MM.1S (cell line): ENCODE measurements around the gene DLEC1.

Experiments
- DNase-seq: peaks from one replicate; pipeline ENCODE4 v3.0.0-alpha.2; 2015
- H2AFZ ChIP-seq: fragments of 300-600 bp; sonication (generic); 2 replicates; pipeline ENCODE4 v1.6.0; 2016; ENCODE audit warnings: antibody characterized with exemption, low read length
- H3F3A ChIP-seq: fragments of 300-600 bp; sonication (generic); 2 replicates; pipeline ENCODE4 v1.6.1; 2016; ENCODE audit warnings: mild to moderate bottlenecking, antibody characterized with exemption, low read length, moderate library complexity, mixed read lengths; ENCODE audit not compliant: insufficient read depth
- H3K27ac ChIP-seq: fragments of 300-600 bp; sonication (generic); 2 replicates; pipeline ENCODE4 v1.5.1; 2016; ENCODE audit warnings: mild to moderate bottlenecking, low read length
- H3K27me3 ChIP-seq: fragments of 300-600 bp; sonication (generic); replicated peaks from 2 replicates; pipeline ENCODE4 v1.6.0; 2016; ENCODE audit warnings: low read length; ENCODE audit not compliant: insufficient read depth
- H3K36me3 ChIP-seq: fragments of 300-600 bp; sonication (generic); replicated peaks from 2 replicates; pipeline ENCODE4 v1.6.1; 2016; ENCODE audit warnings: mild to moderate bottlenecking, low read length, mixed read lengths; ENCODE audit not compliant: insufficient read depth
- H3K4me1 ChIP-seq: fragments of 300-600 bp; sonication (generic); 2 replicates; pipeline ENCODE4 v1.6.1; 2016; ENCODE audit warnings: low read length, mixed read lengths
- H3K4me2 ChIP-seq: fragments of 300-600 bp; sonication (generic); 2 replicates; pipeline ENCODE4 v1.6.0; 2016; ENCODE audit warnings: low read depth, low read length
- H3K4me3 ChIP-seq: fragments of 300-600 bp; sonication (generic); 2 replicates; pipeline ENCODE4 v1.5.1; 2016; ENCODE audit warnings: low read length, mixed read lengths
- H3K79me2 ChIP-seq: fragments of 300-600 bp; sonication (generic); 2 replicates; pipeline ENCODE4 v1.6.1; 2016; ENCODE audit warnings: mixed run types, low read length, mixed read lengths
- H3K9ac ChIP-seq: fragments of 300-600 bp; sonication (generic); 2 replicates; pipeline ENCODE4 v1.6.1; 2016; ENCODE audit warnings: low read length, mixed read lengths
- H3K9me2 ChIP-seq: fragments of 300-600 bp; sonication (generic); replicated peaks from 2 replicates; pipeline ENCODE4 v1.6.1; 2016; ENCODE audit warnings: mild to moderate bottlenecking, low read length, mixed read lengths; ENCODE audit not compliant: insufficient read depth
- H3K9me3 ChIP-seq: fragments of 300-600 bp; sonication (generic); replicated peaks from 2 replicates; pipeline ENCODE4 v1.6.1; 2016; ENCODE audit warnings: mild to moderate bottlenecking, low read length, mixed read lengths; ENCODE audit not compliant: insufficient read depth
- H4K20me1 ChIP-seq: fragments of 300-600 bp; sonication (generic); 2 replicates; pipeline ENCODE4 v1.6.1; 2016; ENCODE audit warnings: mild to moderate bottlenecking, low read length, moderate library complexity, mixed read lengths; ENCODE audit not compliant: insufficient read depth
- CTCF ChIP-seq: fragments of 300-600 bp; sonication (generic); IDR thresholded peaks from 2 replicates; pipeline ENCODE4 v1.5.1; 2016; ENCODE audit warnings: antibody characterized with exemption, low read length, mixed read lengths
- EZH2 ChIP-seq: fragments of 300-600 bp; sonication (generic); optimal IDR thresholded peaks from 2 replicates; pipeline ENCODE3; 2017; ENCODE audit warnings: low read depth, mild to moderate bottlenecking, antibody characterized with exemption, low read length, mixed read lengths
- EZH2phosphoT487 ChIP-seq: fragments of 300-600 bp; sonication (generic); IDR thresholded peaks from 2 replicates; pipeline ENCODE4 v1.6.1; 2018; ENCODE audit warnings: antibody characterized with exemption, low read length

Gene DLEC1

DNA sequence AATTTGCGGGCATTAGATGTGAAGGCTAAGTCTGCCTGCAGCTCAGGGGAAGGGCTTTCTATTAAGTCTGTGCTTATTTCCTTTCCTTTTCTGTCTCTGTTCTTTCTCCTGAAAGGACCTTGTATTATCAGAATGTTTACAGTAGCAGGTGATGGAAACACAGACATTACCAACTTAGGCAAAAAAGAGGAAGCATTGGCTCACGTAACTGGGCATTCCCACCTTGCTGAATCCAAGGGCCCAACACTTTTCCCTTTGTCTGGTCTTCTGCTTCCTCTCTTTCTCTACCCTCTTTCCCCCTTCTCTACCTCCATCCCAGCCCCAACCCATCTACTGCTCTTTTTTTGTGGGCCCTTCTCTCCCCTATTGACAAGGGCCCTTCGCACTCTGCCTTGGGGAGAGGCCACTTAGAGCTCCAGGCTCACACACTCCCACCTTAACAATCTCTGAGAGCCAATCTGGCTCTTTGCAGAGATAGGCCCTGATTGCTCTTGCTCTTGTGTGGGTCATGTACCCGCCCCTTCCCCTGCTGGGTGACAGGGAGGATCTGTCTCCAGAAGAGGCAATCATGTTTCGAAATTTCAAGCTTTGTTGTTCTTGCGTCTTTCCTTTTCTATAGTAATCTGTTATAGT is 62.9 kb downstream of the DLEC1 start:
- H3K9ac ChIP-seq = no peak overlapping the region
- no peaks in the 10 kb centered on the region for H3K36me3 ChIP-seq
- no peak overlapping the region for H3K4me3 ChIP-seq
- no peaks in the 10 kb centered on the region for H3K9me3 ChIP-seq
- H2AFZ ChIP-seq = no peak overlapping the region
- H3K9me2 ChIP-seq = no peaks in the 10 kb centered on the region
- H4K20me1 ChIP-seq = no peaks in the 10 kb centered on the region
- TF ChIP-seq EZH2phosphoT487 = no peak
- no peak for TF ChIP-seq EZH2
- TF ChIP-seq CTCF = no peak
- no peaks in the 10 kb centered on the region for H3K79me2 ChIP-seq
- H3K4me2 ChIP-seq = no peak overlapping the region
- no peaks in the 10 kb centered on the region for H3F3A ChIP-seq
- DNase-seq = no peak
- H3K27ac ChIP-seq = no peak overlapping the region
- H3K27me3 ChIP-seq = no peaks in the 10 kb centered on the region
- H3K4me1 ChIP-seq = no peaks in the 10 kb centered on the region

DNA sequence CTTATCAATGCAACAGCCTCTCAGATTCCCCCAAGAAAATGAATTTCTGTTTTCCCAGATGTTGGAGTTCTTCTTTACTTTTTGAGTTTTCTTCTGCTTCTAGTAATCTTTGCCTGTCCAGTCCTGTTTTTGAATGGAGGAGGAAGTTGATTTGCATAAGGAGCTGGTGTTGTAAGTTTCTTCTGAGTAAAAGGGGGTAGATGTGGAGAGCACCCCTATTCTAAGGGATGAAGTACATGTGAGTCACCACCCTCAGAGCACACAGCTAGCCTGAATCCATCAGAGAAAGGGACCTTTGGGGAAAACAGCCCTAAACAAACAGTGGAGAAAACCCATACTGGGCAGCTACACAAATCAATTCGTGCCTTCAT is 63.4 kb downstream of the DLEC1 start:
- Histone ChIP-seq H3K4me1 (no peaks in the 10 kb centered on the region), H4K20me1 (no peaks in the 10 kb centered on the region), H3K4me2 (no peak overlapping the region), H3K27me3 (no peaks in the 10 kb centered on the region), H3K9me2 (no peaks in the 10 kb centered on the region), H3K4me3 (no peak overlapping the region), H3K9me3 (no peaks in the 10 kb centered on the region), H3F3A (no peaks in the 10 kb centered on the region), H2AFZ (no peak overlapping the region), H3K79me2 (no peaks in the 10 kb centered on the region), H3K36me3 (no peaks in the 10 kb centered on the region), H3K9ac (no peak overlapping the region), H3K27ac (no peak overlapping the region)
- DNase-seq = no peak
- TF ChIP-seq EZH2phosphoT487 = no peak
- TF ChIP-seq EZH2 = no peak
- no peak for TF ChIP-seq CTCF

DNA sequence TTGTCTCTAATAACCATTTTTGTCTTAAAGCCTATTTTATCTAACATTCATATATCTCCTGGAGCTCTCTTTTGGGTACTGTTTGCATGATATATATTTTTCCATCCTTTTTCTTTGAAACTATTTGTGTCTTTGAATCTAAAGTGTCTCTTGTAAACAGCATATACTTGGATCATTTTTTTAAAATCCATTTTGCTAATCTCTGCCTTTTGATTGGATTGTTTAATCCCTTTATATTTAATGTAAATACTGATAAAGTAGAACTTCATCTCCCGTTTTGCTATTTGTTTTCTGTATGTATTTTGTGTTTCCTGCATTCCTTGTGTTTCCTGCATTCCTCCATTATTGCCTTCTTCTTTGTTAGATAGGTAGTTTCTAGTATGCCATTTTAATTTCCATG is 66.5 kb downstream of the DLEC1 start:
- H3K9me3 ChIP-seq = no peaks in the 10 kb centered on the region
- no peak overlapping the region for H3K4me3 ChIP-seq
- H3K4me2 ChIP-seq = no peak overlapping the region
- no peak overlapping the region for H2AFZ ChIP-seq
- H3K36me3 ChIP-seq = no peaks in the 10 kb centered on the region
- no peak for DNase-seq
- H3K4me1 ChIP-seq = no peaks in the 10 kb centered on the region
- H3F3A ChIP-seq = no peaks in the 10 kb centered on the region
- H4K20me1 ChIP-seq = no peaks in the 10 kb centered on the region
- H3K9me2 ChIP-seq = no peaks in the 10 kb centered on the region
- TF ChIP-seq CTCF = no peak
- TF ChIP-seq EZH2phosphoT487 = no peak
- TF ChIP-seq EZH2 = no peak
- H3K79me2 ChIP-seq = no peaks in the 10 kb centered on the region
- no peaks in the 10 kb centered on the region for H3K27me3 ChIP-seq
- H3K27ac ChIP-seq = no peak overlapping the region
- no peak overlapping the region for H3K9ac ChIP-seq
